Ovary (tissue), 3 donors: ENCODE data around the gene SPATA9.

ENCODE experiments used
- CTCF ChIP-seq, 3 donors: fragments of 450-650 bp in 2 of 3; fragments of 200-600 bp in 1 of 3; IDR thresholded peaks; one replicate each; pipeline versions ENCODE4 v1.5.1 to v1.8.0; 2016 to 2022; ENCODE audit warnings: antibody characterized with exemption in 3 of 3, mild to moderate bottlenecking in 1 of 3
- EP300 ChIP-seq: sonication (generic); formaldehyde crosslinking; IDR thresholded peaks from one replicate; pipeline ENCODE4 v1.6.1; 2017; ENCODE audit warnings: antibody characterized with exemption
- POLR2A ChIP-seq: fragments of 450-650 bp; IDR thresholded peaks from one replicate; pipeline ENCODE4 v1.6.1; 2017; ENCODE audit warnings: antibody characterized with exemption, mild to moderate bottlenecking, moderate library complexity
- donor health status: DM: no; HTN: no; CAD: no.

GRCh38 chr5:95630394-95630917 lies 52.3 kb downstream of the SPATA9 start:
- TF ChIP-seq POLR2A = no peak
- no peak for TF ChIP-seq CTCF (IDR thresholded peaks at IDR 0.05)
- no peak for TF ChIP-seq EP300
